Kidney glomerular epithelial cell (primary cell): ENCODE measurements around the gene POLR3K.

ENCODE experiments used
- DNase-seq: peaks from one replicate; lab custom pipeline; 2025; lab: John Stamatoyannopoulos, UW

Gene POLR3K

DNA sequence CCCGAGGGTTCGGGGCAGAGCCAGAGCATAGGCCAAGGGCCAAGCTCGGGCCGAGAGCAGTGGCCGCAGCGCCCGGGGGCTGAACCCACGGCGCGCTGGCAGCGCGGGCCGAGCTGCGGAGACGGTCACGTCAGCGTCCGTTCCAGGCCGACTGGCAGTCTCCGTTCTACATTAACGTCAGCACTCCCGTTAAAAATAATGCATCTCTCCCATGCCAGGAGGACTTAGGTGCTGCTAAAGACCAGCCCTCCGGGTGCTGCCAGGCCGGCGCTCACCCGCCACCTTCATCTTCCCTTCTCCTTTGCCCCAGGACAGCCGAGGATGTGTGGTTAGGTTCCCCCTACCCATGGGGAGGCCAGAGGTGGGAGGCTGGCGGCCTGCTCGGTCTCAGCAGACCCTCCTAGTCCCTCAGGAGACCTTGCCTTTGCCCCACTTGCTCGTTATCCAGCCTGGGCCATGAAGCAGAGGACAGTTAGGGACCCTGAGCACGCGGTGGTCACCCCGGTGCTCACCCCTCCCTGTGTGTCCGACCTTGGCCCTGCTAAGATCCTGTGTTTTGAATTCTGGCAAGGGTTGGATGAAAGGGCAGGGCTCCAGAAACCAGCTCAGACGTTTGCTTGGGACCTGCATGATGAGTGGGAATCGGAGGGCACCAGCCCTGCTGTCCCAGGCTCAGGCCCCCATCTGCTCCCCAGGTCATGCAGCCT lies 25.2 kb upstream of the POLR3K start:
- no peak for DNase-seq

DNA sequence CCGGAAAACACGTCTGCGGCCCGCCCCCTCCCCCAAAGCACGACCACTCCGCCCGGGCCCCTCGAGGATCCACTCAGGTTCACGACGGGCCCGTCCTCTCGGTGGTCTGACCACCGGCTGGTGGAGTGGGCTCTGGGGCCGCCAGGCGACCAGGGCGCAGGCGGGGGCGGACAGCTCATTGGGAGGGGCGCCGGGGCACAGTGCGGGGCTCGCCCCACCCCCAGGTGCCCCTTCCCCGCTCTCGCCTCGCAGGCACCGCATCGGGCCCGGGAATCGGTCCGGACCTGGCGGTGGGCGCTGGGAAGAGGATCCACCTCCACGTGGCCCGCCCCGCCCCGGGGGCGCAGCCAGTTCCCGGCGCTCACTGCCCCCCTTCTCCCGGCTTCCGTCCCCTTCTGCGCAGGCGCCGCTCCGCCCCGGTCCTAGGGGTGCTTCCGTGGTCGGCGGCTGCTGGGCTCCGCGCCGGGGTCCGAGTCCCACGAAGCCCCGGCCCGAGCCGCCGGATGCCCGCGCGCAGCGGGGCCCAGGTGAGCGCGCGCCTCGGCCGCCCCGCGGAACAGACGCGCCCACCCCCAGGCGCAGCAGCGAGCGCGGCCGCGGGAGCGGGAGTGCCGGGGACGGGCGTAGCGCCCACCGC lies 24.5 kb upstream of the POLR3K start, which contains the start of gene MPG:
Gene MPG (plus strand): TSS at position 419 of the 637 bp plus-strand sequence. CDS start 85 bp downstream, at position 504.
- peak; percentile 53 for DNase-seq

DNA sequence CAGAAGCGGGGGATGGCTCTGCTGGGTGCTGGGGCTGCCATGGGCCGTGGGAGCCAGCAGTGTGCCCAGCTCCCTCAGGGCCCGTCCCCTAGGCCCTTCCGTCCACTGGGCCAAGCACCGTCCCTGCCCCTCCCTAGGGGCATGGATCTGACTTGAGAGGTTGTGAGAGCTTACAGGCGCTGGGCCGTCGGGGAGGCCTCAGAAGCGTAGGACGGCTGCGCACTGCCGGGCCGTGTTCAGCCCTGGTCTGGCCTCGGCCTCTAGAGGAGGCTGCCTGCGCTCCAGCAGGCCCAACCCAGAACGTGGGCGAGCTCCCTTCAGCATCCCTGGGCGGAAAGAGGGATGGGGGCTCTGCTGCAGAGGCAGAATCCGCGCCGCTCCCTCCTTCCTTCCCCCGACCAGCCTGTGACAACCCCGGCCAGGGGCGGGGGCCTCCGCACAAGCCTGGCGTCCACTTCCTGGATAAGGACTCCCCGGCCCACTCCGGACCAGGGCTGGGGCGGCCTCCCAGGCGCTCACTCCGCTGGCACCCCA lies 23.9 kb upstream of the POLR3K start:
- no peak for DNase-seq

DNA sequence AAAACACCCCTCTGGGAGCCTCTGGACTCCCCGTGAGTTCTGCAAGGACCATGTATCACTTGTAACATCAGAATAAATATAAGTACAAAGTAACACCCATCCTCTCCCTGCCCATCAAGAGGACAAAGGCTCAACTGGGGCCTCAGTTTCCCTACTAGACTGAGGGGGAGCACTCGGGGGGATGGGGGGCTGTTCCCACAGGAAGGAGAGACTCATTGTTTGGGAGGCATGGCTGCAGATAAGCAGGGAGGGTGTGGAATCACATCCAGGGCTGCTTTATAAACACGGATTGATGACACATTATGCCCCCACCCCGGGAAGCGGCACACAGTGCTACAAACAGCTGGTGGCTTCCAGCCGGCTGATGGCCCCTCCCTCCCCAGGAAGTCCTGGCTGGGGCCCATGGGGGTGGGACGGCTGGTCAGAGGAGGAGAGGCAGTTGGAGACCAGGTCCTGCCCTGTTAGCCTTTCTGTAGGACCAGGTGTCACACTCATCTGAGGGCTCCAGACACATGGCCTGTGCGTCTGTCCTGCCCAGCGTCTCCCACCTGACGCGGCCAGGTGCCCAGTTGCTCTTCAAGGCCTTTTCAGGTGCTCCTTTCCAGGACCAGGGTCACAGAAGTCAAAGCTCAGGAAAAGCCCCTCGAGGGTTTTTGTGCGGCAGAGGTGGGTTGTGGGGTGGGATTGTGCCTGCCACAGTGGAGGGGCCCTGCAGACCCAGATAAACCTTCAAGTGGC lies 23.3 kb upstream of the POLR3K start:
- peak; percentile 34 for DNase-seq

DNA sequence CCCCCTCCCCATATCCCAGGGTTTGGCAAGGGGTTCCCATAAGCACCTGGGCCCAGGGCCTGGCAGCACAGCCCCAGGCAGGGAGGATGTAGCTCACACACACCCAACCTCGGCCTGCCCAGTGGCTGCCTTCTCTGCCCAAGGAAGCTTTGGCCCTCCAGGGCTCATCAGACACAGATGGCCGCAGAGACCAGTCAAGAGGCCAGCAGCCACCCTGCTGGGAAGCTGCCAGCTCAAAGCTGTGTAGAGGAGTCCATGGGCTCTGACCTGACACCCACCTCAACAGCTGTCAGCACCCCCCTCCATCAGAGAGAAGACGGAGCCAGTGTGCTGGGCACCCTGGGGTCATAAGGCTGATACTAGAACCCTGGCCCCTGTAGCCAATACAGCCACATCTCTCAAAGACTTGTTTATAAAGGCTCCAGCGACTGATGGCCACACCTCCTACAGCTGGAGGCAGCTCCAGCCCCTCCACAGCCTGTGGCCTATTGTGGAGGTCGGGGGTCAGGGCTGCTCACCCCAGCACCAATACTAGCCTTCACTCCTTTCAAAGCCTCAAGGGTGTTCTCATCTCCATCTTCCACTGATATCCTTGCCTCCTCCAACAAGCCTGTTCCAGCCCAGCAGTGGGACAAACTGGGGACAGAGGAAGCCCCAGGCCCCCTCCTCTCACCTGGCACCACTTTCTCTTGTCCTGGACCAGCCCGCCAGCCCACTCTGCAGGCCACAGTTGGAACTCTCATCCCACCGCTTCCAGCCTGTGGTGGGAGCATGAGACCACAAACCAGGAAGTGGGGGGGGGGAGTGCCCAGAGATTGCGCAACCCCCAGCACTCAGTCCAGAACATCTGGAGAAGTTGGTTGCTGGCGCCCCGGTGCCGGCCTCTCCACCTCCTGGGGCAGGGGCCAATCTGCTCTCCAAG lies 22.4 kb upstream of the POLR3K start:
- DNase-seq: no peak

DNA sequence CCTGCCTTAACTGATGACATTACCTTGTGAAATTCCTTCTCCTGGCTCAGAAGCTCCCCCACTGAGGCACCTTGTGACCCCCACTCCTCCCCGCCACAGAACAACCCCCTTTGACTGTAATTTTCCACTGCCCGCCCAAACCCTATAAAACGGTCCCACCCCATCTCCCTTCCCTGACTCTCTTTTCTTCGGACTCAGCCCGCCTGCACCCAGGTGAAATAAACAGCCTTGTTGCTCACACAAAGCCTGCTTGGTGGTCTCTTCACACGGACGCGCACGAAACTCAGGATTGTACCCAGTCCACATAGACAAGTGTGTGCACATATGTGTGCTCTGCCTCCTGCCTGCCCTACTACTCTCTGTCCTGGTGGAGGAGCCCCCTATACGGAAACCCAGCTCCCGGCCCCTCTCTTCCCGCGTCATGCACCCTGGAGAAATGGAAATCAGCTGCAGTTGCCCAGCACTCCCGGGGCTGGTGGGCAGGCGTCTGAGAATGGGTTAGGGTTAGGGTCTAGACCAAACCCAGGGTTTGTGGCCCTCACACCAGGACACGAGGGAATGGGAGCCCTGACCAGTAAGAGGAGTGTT lies 21.4 kb upstream of the POLR3K start:
- DNase-seq: no peak

DNA sequence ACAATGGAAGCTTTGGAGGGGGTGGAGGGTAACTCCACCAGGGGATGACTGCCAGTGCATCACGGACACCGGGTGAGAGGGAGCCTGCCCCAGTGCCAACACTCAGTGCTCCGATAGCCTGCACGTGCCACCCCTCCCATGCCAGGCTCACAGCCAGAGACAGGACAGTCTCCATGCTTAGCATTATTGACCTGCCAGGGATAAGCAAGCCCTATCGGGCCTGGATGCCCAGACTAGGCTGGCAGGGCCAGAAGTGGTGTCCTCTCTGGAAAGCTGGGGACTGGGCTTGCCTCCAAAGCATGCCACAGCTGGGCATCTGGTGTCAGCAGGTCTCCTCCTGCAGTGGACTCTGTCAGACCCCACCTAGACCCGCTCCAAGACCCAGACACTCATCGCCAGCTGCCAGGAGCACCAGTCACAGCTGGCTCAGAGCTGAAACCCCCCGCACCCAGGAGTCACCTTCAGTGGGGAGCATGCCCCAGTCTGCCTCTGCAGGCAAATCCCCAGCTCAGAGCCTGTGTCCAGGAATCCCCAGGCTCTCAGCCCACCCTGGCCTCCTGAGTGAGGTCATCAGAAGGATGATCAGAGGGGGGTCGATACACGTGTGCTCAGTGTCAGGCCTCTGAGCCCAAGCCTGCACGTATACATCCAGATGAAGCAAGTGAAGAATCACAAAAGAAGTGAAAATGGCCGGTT lies 20.8 kb upstream of the POLR3K start:
- no peak for DNase-seq

DNA sequence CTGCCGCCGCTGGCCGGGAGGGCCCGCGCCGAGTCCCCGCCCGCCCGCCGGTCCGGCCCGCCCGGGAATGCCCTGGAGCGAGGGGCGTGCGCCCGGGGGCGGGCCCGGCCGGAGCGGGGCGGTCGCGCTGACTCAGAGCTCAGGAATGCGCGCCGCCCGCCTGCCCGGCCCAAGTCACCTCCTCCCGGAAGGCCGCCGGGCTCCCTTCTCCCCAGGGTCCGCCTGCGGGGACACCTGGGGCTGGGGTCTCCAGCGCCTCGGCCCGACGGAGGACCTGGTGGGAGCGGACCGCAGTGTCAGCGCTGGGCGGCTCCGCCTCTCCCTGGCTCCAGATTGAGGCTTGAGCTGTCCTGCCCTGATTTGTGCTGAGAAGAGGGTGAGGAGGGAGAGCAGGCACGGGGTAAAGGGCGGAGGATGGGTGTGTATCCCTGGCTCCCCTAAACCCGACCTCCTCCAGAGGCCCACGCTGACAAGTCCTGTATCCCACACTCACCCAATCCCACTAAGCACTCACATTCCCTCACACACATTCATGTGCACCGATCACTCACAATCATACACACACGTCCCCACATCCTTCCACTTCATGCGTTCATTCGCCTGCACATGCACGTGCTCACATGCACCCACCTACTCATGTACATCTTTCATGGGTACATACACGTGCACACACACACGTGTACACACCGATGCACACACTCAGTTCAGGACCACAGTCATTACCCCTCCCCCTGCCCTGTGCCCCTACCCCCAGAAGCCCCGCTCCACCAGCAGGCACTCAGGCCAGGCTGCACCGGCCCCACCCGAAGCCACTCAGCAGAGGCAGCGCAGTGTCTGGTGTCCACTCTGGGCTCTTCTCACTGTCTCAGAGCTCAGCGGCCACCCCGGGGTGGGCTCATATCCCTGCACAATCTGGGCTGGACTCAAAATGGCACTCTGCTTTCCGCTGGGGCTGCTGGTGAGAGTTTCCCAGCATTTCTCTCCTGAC lies 19.4 kb upstream of the POLR3K start, which contains the start of gene RHBDF1:
Gene RHBDF1 (minus strand): TSS at position 71 of the 988 bp plus-strand sequence. CDS start 7,616 bp downstream, outside the sequence.
- peak; percentile 40 for DNase-seq

DNA sequence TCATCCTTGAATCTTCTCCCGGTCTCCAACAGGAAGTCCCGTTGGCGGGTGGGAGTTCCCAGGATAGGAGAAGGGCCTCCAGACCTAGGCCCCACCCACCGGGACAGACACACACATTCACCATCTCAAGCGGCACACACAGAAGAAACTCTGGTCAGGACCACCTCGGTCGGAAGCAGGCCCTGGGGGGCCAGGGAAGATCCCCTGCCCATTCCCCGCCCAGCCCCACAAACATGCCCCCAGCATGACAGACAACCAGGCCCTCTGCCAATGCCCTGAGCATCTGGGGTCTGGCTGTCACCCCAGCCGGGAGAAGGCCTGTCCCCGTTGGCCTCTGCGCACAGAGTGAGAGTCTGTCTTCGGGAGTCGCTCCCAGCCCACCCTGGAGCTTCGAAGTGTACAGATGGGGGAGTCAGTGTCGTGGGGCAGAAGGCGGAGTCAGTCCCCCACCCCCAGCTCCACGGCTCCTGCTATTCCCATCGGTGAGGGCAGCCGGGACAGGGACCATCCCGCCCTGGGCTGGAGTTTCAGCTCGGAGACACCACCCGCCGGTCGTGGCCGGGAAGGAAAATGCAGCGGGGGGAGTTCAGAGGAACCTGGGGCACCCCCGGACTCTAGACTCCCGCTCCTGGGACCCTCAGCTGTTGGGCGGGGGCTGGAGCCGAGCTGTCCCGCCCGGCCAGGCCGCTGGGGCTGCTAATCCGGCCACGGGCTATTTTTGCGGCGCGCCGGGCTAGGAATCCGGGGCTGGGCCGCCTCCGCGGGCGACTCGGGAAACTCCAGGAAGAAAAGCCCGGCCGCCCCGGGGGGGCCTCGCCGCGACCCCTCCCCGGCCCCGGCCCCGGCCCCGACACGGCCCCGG lies 18.4 kb upstream of the POLR3K start:
- peak; percentile 43 for DNase-seq

DNA sequence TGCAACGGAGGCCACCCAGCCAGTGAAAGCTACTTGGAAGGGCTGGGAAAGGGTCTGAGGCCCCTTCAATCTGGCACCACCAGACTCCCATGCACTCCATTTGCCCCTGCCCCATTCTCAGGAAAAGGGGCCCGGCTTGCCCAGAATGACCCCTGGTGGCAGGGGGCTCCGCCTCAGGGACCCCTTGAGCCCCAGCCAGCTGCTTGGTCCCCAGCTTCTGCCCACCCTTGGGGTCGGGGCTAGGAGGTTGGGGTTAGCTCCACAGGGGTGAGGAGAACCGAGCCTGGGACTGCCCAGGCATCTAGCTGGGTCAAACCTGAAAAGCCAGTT lies 17.8 kb upstream of the POLR3K start:
- DNase-seq: no peak

DNA sequence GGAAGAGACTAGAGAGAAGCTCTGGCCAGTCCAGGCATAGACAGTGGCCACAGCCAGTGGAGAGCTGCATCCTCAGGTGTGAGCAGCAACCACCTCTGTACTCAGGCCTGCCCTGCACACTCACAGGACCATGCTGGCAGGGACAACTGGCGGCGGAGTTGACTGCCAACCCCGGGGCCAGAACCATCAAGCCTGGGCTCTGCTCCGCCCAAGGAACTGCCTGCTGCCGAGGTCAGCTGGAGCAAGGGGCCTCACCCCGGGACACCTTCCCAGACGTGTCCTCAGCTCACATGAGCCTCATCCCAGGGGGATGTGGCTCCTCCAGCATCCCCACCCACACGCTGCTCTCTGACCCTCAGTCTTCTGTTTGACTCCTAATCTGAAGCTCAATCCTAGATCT lies 15.8 kb upstream of the POLR3K start:
- no peak for DNase-seq

DNA sequence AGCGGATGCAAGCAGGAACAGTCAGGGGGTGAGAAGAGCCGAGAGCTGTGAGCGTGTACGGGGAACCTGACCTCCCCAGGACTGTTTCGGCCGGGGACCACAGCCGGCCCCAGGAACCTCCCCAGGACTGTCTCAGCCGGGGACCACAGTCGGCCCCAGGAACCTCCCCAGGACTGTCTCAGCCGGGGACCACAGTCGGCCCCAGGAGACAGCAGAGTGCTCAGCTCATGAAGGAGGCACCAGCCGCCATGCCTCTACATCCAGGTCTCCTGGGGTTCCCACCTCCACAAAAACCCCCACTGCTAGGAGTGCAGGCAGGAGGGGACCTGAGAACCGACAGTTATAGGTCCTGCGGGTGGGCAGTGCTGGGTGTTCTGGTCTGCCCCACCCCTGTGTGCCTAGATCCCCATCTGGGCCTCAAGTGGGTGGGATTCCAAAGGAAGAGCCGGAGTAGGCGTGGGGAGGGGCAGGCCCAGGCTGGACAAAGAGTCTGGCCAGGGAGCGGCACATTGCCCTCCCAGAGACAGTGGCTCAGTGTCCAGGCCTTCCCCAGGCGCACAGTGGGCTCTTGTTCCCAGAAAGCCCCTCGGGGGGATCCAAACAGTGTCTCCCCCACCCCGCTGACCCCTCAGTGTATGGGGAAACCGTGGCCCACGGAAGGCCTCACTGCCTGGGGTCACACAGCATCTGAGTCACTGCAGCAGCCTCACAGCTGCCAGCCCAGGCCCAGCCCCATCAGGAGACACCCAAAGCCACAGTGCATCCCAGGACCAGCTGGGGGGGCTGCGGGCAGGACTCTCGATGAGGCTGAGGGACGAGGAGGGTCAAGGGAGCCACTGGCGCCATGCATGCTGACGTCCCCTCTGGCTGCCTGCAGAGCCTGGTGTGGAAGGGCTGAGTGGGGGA lies 14.7 kb upstream of the POLR3K start:
- DNase-seq: no peak

DNA sequence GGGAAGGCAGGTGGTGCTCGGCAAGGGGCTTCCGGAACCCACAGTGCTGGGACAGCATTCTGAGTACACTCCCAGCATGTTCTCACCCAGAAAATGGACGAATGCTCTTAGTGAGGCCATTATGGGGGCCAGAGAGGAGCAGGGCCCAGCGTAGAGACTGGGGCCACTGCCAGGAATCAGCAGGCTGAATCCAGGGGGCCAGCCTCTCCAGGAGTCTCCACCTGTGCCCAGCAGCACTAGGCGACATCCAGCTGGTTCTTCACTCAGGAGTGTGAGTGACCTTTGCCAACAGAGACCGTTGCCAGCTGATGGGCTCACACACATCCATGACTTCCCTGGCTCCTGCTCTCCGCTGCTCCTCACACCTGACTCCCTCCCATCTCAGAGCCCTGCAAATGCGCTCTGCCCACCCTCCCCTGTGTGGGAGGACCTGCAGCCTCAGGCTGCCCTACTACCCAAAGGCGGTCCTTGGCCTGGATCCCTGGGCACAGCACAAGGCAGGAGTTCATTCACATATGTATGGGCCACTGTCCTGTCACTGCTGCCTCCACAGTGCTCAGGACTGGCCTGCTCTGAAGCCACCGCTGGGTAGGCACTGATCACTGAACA lies 13.9 kb upstream of the POLR3K start:
- no peak for DNase-seq

DNA sequence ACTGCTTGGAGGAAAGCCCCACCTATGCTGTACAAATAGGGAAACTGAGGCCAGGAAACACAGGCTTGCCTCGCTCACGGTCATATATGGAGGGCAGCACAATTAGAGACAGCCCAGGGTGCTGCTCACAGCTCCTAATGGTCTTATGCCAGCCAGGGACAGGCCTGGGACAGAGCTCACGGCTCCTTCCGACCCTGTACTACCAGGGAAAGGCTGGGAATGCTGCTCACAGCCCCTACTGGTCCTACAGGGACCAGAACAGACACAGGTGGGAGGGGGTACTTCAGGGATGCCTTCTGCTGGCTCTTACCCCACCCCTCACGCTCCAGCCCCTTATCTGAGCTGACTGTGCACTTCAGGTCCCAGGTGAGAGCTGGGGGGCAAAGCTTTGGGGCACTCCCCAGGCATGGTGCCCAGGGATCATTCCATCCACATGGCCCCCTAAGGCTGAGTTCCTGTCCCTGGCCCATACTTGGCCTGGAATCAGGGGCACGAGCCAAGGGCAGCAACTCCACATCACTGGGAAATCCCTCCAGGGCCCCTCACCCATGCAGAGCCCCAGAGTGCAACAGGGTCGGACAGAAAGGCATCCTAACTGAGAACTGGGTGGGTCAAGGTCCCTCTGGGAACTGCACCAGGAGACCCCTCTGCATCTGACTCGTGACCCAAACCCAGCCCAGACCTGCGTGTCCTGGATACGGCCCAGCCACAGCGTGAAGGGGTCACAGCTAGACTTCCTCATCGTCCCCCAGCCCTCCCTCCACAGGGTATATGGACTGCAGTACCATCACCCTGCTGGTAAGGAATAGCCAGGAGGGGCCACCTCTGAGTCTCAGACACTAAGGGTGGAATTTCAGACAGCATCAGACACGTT lies 13.1 kb upstream of the POLR3K start:
- no peak for DNase-seq

DNA sequence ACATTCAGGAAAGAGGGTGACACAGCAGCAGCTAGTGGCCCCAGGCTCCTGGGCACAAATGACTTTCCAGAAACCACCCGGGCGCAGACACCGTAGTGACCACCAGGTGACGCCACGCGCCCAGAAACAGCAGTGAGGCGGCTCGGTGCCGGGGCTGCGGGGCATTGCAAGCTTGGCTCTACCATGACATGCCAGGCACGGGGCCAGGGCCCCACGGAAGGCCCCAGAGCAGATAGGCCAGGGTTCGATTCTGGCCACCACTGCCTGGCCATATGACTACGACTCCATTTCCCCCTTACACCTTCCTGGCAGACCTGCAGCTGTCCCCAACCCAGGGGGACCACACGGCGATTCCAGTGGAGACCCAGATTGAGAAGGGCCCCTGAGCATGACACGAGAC lies 12.3 kb upstream of the POLR3K start:
- DNase-seq: peak; percentile 58

DNA sequence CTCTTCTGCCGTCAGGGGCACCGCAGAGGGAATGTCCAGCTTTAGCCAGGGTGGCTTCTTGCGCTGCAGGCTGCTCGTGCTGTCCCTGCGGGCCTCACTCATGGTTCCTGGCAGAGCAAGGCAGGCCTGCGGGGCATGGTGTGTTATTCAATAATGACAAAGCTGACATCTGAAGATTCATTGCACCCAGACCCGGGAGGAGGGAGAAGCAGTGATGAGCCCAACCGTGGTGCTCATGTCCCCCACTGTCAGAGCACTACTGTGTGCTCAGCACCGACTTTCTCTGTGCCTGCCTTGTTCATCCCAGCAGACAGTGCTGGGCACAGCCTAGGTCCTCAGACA lies 11.5 kb upstream of the POLR3K start:
- DNase-seq: no peak
